GM18526 (cell line): ENCODE measurements around the gene FAM168B.

Source experiments
- POLR2A ChIP-seq: IDR thresholded peaks from 3 replicates; pipeline ENCODE4 v1.6.1; 2011; ENCODE audit not compliant: insufficient read length; ENCODE audit errors: extremely low read depth

FAM168B gene

DNA sequence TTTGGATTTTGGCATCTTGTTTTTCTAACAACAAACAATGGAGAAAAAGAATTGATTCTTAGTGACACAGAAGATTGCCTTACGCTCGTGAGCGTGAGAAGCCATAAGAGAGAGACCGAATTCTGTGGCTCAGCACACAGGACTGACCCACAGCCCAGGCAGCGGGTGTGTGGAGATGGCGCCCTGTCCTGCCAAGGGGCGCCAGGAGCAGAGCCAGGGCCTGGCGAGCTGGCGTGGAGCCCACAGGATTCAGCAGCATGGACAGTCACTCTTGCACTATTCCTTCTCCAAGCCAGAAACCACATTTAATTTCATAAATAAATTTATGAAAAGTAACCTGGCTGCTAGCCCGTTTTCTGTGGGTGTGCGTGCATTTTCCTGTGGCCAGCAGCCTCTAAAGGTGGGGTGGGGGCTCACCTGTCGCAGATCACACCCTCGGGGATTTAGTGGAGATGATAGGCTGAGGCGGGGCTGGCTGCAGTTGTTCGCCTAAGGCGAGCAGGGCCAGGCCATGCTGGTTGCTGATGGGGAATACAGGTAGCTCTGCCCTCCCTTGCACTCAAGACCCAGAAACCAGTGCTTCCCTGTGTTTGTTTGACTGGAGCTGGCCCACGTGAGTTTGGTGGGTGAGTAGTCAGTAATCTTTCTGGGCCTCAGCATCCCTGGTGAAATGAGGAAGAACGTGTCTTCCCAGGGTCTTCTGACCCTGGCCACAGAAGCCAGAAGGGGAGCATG lies 46.2 kb downstream of the FAM168B start:
- no peak for TF ChIP-seq POLR2A

DNA sequence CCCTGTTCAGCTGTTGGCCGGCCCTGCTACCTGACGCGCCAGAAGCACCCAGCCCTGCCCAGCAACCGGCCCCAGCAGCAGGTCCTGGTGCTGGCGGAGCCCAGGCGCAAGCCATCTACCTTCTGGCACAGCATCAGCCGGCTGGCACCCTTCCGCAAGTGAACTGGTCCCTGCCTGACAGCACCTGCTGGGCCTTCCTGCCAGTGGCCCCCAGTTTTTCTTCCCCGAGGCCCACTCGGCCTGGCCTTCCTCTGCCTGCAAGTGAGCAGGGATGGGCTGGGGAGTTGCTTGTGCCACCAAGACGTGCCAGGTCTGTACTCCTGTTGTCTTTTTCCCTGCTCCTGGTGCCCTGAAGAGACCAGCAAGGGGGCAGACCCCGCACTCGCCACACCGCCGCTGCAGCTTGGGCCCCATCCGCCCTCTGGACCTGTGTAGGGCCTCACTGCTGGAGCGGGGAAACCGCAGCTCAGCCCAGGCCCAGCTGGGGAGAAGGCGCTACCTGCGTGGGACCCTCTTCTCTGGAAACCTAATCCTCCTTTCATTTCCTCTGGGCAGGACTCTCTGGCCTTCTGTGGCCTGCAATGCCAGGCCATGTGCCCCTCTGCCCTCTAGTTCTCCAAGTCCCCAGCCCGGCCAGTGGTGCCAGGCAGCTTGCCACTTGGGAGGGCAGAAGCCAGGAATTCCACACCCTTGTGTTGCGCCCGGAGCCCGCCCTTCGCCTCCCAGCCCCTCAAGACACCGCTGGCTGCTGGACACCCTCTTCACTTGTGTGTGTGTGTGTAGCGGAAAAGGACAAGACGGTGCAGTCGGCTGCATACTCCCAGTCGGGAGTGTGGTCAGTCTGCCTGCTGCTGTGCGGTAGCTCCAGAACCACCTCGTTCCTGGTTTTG lies 47.0 kb downstream of the FAM168B start:
- TF ChIP-seq POLR2A, result no peak

DNA sequence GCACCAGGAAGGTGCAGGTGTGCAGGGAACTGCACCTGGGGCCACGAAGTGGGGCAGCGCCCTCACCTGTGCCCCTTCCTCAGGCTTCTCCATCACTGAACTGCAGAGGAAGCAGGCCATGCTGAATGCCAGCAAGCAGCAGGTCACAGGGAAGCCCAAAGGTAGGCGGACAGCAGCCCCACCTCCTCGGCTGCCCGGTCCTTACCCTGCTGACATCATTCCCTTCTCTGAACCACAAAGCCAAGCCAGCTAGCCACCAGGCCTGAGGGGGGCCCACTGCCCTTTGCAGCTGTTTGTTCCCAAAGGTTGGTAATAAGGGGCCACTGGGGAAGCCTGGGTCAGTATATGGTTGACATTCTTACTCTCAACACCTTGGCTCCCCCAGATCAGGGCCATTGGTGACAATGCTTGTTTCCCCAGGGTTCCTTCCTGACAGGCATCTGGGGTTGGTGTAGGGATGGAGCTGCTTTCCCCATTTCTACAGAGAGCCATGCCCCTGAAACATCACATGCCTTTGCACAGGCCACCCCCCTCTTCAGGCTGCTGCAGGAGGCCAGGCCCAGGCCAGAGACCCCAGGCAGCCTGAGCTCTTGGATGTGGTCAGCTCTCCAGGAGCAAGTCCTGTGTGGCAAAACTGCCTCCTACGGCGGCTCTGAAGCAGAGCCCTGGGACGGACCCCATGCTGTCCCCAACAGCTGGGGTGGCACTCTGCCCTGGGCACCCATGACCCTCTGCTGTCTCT lies 47.8 kb downstream of the FAM168B start:
- TF ChIP-seq POLR2A, result no peak

GRCh38 chr2:131044757-131045150 lies 48.5 kb downstream of the FAM168B start:
- no peak for TF ChIP-seq POLR2A

DNA sequence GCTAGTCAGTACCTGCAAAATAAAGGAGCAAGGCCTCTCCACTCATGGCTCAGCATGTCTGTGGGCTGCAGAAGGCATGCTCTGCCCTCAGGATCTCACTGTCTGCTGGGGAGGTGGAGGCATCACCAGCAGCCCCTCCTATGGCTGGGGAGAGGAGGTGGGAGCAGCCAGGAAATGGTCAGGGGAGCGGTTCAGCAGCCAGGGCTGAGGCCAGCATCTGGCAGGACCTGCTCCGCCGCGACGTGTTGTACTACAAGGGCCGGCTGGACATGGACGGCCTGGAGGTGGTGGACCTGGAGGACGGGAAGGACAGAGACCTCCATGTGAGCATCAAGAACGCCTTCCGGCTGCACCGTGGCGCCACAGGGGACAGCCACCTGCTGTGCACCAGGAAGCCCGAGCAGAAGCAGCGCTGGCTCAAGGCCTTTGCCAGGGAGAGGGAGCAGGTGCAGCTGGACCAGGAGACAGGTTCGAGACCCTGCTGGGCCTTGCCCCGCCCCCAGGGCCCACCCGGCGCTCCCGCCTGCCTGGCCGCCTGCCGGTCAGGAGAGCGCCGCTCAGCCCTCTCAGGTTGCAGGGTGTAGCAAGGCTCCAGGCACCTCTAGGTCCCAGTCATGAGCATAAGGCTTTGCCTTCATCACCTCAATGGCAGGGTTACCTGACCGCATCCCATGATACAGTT lies 49.0 kb downstream of the FAM168B start:
- TF ChIP-seq POLR2A, result no peak

- no peak for TF ChIP-seq POLR2A
Measured at GRCh38 chr2:131043199-131044074, 49.8 kb downstream of the FAM168B start.

GRCh38 chr2:131042148-131042775 lies 51.0 kb downstream of the FAM168B start:
- TF ChIP-seq POLR2A, result no peak

- no peak for TF ChIP-seq POLR2A
Measured at GRCh38 chr2:131041402-131042147, 51.7 kb downstream of the FAM168B start.

GRCh38 chr2:131040661-131041401 lies 52.4 kb downstream of the FAM168B start:
- no peak for TF ChIP-seq POLR2A

DNA sequence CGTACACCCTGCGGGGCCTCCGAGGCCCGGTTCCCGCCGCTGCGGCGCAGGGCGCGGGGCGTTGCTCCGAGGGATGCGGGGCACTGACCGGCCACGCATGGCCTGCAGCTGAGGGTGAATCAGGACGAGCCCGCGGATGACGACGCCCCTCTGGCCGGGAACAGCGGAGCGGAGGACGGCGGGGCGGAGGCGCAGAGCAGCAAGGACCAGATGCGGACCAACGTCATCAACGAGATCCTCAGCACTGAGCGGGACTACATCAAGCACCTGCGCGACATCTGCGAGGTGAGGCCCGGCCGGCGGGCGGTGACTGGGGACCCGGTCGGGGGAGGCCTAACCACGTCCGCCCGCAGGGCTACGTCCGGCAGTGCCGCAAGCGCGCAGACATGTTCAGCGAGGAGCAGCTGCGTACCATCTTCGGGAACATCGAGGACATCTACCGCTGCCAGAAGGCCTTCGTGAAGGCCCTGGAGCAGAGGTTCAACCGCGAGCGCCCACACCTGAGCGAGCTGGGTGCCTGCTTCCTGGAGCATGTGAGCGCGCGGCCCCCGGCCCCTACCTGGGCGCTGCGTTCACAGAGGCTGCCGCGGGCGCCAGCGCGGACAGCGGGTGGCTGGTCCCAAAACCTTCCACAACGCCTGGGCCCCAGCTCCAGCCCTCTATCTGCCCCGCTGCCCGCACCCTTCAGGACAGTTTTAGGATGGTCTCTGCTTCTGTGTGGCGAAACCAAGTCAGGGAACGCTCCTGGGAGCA lies 53.2 kb downstream of the FAM168B start:
- TF ChIP-seq POLR2A, result no peak

DNA sequence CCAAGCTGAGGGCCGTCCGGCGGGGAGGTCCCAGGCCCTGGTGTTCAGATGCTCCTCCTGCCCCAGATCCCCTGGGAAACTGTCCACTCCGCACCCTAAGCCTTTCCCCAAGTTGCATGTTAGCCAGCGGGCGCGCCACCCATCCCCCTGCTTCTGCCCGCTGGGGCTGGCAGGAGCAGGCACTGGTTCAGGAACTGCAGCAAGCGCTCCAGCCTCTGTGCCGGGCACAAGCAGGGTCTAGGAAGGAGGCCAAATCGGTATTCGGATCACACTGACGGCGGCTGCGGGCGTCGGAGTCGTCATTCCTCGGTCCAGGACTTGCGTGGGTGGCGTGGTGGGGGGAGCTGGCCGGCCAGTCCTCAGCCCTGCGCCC lies 53.7 kb downstream of the FAM168B start:
- TF ChIP-seq POLR2A, result no peak

DNA sequence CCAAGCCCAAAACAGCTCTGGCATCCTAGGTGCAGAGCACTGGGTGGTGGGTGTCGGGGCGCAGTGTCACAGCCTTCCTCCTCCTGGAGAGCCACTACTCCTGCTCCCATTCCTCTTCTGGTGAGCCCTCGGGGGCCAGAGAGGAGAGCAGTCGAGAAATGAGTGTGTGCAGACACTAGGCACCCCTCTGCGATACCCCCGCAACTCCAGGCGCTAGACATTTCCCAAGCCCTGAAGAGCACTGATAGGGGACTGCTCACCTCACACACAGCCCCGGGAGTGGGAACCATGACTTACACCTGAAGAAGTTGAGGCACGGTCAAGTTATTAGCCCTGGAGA lies 54.2 kb downstream of the FAM168B start:
- no peak for TF ChIP-seq POLR2A
